Measurements from ENCODE around the gene GALNTL6. TPM values are rescaled to one million over a fixed set of nuclear protein-coding genes. Genes with fewer than 3 reads are reported as not detected.

Gene GALNTL6
- total RNA-seq, 2 experiments from 2014 or later: not detected

DNA sequence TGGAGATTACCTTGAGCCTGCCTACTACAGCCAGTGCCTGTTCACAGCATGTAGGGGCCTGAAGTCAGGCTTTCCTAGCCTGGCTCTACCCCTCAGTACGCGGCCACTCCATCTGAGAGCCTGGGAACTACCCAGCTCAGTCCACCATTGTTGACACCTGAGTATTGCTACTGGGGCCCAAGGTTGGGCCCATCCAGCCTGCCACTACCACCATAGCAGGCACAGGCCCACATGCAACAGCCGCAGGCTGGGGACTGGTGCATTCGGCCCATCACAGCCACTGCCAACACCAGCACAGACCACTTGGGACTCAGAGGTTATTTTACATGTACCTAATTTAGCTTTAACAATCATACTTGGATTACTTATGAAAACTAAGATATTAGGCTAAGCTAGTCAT is 314.0 kb downstream of the GALNTL6 start:
- ATAC-seq: no peak
- Mint-ChIP-seq H3K4me3 (no peak overlapping the region), H3K36me3 (no peaks in the 10 kb centered on the region), H3K27me3 (no peaks in the 10 kb centered on the region), H3K9me3 (ENCODE audit: low read depth) (peaks cover 4% of the 10 kb centered on the region), H3K27ac (no peak overlapping the region), H3K4me1 (no peaks in the 10 kb centered on the region)
- DNase-seq: no peak
- CTCF ChIA-PET: no interaction called here

DNA sequence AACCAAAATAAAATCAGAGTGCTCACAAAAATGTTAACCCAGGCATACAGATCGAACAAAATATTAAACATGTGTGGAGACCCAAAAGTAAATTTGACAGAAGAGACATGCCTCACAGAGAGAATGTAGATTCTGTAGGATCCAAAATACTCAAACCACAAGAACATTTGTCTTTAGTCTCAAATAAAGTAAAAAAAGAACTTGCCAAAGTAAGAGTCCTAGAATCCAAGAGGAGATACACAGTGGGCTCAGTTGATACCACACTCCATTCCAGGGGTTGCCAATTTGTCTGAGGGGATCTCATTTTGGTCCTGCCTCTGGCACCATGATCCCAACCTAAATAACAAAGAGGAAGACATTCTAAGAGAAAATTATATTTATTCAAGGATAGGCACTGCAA is 316.4 kb downstream of the GALNTL6 start:
- H3K36me3 Mint-ChIP-seq: no peaks in the 10 kb centered on the region
- DNase-seq (no peak), ATAC-seq (no peak)
- CTCF ChIA-PET: no interaction called here
- H3K9me3 Mint-ChIP-seq (ENCODE audit: low read depth): peaks cover 4% of the 10 kb centered on the region
- no peaks in the 10 kb centered on the region for H3K4me1 Mint-ChIP-seq
- no peak overlapping the region for H3K4me3 Mint-ChIP-seq
- H3K27me3 Mint-ChIP-seq: no peaks in the 10 kb centered on the region
- H3K27ac Mint-ChIP-seq: no peak overlapping the region

DNA sequence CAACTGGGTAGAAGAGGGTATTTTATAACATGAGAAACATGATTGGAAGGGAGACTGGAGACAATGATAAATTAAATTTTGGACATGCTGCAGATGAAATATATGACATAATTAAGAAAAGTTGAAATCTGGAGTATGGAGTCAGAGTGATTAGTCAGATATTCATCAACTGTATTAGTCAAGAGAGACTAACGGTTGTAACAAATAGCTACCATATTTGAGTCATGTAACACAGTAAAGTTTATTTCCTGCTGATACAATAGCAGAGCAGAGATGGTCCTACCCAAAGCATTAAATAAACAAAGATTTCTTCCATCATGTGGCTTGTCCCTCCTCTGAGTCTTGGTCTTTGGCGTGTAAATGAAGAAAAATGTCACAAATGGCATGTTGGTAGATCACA is 321.3 kb downstream of the GALNTL6 start:
- Mint-ChIP-seq H3K9me3 (ENCODE audit: low read depth) (peaks cover 4% of the 10 kb centered on the region), H3K27ac (no peak overlapping the region), H3K4me1 (no peaks in the 10 kb centered on the region), H3K4me3 (no peak overlapping the region), H3K27me3 (no peaks in the 10 kb centered on the region), H3K36me3 (no peaks in the 10 kb centered on the region)
- CTCF ChIA-PET: no interaction called here
- DNase-seq (no peak), ATAC-seq (no peak)

DNA sequence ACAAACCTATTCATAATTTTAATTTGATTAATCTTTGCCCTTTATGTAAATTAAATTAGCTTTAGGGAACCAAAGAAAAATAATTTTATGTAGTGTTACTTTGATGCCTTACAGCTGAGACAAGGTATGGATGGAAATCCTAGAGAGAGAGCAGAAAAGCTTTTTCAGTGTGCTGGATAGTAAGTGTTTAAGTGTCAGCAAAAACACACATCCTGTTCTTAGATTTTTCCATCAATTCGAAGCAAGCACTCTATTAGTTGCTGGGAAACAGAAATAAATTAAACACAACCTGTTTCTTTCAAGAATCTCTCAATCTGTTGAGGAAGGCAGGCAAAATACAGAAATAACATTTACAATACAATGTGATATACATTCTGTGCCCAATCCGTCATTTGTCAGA is 327.8 kb downstream of the GALNTL6 start:
- Mint-ChIP-seq H3K27ac (no peak overlapping the region), H3K27me3 (no peaks in the 10 kb centered on the region), H3K9me3 (ENCODE audit: low read depth) (no peaks in the 10 kb centered on the region), H3K4me1 (no peaks in the 10 kb centered on the region), H3K4me3 (no peak overlapping the region), H3K36me3 (no peaks in the 10 kb centered on the region)
- CTCF ChIA-PET: no interaction called here
- DNase-seq: no peak
- ATAC-seq: no peak

DNA sequence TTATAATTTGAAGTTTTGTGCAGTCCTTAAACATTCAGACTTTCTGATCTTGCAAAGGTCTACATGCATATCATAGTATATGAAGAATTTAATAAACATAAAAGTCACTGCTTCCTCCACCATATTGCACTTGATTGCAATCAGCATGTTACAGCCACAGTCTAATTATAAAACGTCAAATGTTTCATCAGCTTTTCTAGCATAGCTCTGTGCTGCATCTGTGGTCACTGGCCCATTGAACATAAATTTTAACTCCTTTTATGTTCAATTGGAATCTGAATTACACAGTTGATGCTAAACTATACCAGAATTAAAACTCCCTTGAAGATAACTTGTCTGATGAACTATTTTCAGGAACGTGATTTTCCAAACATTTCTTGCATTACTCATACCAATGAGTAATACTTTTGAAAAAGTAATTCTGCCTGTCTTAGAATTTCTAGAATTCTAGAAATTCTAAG is 329.1 kb downstream of the GALNTL6 start:
- Mint-ChIP-seq H3K4me1 (no peaks in the 10 kb centered on the region), H3K27me3 (no peaks in the 10 kb centered on the region), H3K36me3 (no peaks in the 10 kb centered on the region), H3K9me3 (ENCODE audit: low read depth) (no peaks in the 10 kb centered on the region), H3K4me3 (no peak overlapping the region), H3K27ac (no peak overlapping the region)
- no peak for DNase-seq
- ATAC-seq: no peak
- CTCF ChIA-PET: no interaction called here

DNA sequence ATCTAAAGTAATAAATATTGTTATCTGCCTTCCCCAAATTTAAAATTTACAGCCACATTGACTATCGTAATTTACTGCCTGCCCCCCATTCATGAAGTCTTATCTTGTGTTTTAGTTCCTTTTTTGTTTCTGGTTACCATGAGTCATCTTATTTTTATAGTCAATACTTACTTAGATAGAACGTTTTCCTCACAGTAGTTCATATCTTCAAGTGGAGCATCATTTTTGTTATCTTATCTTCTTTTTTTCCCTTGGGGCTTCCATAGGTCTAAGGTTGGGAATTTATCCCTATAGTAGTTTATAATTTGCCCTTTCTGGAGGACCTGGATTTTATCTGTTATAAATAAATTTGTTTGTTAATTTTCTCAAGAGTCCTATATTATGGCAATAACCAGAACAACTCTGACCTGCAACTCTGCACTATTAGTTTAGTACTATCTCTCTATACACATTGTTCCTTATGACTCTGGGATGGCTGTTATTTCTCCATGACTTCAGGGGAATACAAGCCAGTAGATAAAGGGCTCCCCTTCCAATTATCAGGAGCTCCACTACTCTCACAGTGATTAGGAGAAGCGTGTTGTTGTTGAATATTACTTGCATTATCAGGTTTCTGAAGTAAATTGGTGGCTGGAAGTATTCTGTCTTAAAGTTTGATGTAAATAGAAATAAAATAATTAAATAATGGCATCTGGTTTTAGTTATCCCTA is 330.6 kb downstream of the GALNTL6 start:
- no peaks in the 10 kb centered on the region for H3K36me3 Mint-ChIP-seq
- no peak for ATAC-seq
- H3K4me1 Mint-ChIP-seq: no peaks in the 10 kb centered on the region
- no peak overlapping the region for H3K4me3 Mint-ChIP-seq
- H3K9me3 Mint-ChIP-seq (ENCODE audit: low read depth): no peaks in the 10 kb centered on the region
- CTCF ChIA-PET: no interaction called here
- DNase-seq: no peak
- H3K27me3 Mint-ChIP-seq: no peaks in the 10 kb centered on the region
- H3K27ac Mint-ChIP-seq: no peak overlapping the region

DNA sequence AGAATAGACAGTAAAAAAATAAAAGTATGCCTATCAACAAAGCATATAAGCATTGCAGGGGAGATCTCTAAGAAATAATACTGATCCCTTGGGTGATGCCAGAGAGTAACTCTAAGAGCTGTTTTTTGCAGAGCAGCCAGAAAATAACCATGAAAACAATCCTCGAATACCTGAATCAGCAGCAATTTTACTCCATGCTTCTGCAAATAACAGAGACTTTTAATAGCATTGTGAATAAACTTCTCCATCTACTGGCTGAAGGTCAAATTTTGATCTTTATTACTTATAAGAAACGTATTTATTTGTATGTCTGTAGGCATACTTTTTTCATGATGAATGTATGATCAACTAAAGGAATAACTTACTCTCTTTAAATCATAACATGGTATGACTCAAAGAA is 334.5 kb downstream of the GALNTL6 start:
- Mint-ChIP-seq H3K27me3 (no peaks in the 10 kb centered on the region), H3K4me1 (no peaks in the 10 kb centered on the region), H3K9me3 (ENCODE audit: low read depth) (no peaks in the 10 kb centered on the region), H3K27ac (no peak overlapping the region), H3K36me3 (no peaks in the 10 kb centered on the region), H3K4me3 (no peak overlapping the region)
- CTCF ChIA-PET: no interaction called here
- DNase-seq (no peak), ATAC-seq (no peak)

- Mint-ChIP-seq H3K9me3 (ENCODE audit: low read depth) (no peaks in the 10 kb centered on the region), H3K27me3 (no peaks in the 10 kb centered on the region), H3K4me3 (no peak overlapping the region), H3K4me1 (no peaks in the 10 kb centered on the region), H3K36me3 (no peaks in the 10 kb centered on the region), H3K27ac (no peak overlapping the region)
- ATAC-seq: no peak
- CTCF ChIA-PET: no interaction called here
- no peak for DNase-seq
Observed at GRCh38 chr4:172149329-172149728, 336.1 kb downstream of the GALNTL6 start.

- Mint-ChIP-seq H3K4me3 (no peak overlapping the region), H3K27me3 (no peaks in the 10 kb centered on the region), H3K36me3 (no peaks in the 10 kb centered on the region), H3K27ac (no peak overlapping the region), H3K4me1 (no peaks in the 10 kb centered on the region), H3K9me3 (ENCODE audit: low read depth) (no peaks in the 10 kb centered on the region)
- CTCF ChIA-PET: interaction anchor here (0.8 kb wide), 1 partner anchor 12 kb away, joined by 4 read pairs; no protein-coding TSS in a partner anchor
- no peak for ATAC-seq
- no peak for DNase-seq
Observed at GRCh38 chr4:172152284-172152683, 339.1 kb downstream of the GALNTL6 start.

DNA sequence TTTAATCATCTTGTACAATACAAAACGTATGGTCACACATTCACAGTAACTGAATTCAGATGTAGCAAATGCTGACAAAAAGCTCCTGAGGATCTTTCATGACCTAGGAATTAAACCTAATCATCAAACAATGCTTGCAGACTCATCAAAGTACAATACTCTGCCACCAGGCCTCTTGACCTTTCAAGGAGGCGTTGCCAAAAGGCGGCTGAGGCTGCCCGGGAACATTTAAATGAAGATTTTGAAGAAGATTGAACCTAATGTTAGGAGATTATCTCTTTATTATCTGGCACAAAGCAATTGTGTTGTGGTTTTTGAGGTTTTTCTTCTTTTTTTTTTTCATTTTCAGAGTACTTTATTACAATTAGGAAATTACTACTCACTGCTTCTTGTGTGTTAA is 340.5 kb downstream of the GALNTL6 start:
- Mint-ChIP-seq H3K9me3 (ENCODE audit: low read depth) (no peaks in the 10 kb centered on the region), H3K4me3 (no peak overlapping the region), H3K27me3 (no peaks in the 10 kb centered on the region), H3K4me1 (no peaks in the 10 kb centered on the region), H3K36me3 (no peaks in the 10 kb centered on the region), H3K27ac (no peak overlapping the region)
- ATAC-seq (no peak), DNase-seq (no peak)
- CTCF ChIA-PET: no interaction called here

GRCh38 chr4:172155838-172156345 is 342.7 kb downstream of the GALNTL6 start:
- H3K4me3 Mint-ChIP-seq: no peak overlapping the region
- no peaks in the 10 kb centered on the region for H3K36me3 Mint-ChIP-seq
- peaks cover 3% of the 10 kb centered on the region for H3K9me3 Mint-ChIP-seq (ENCODE audit: low read depth)
- ATAC-seq (no peak), DNase-seq (no peak)
- H3K27ac Mint-ChIP-seq: no peak overlapping the region
- no peaks in the 10 kb centered on the region for H3K27me3 Mint-ChIP-seq
- CTCF ChIA-PET: no interaction called here
- no peaks in the 10 kb centered on the region for H3K4me1 Mint-ChIP-seq

DNA sequence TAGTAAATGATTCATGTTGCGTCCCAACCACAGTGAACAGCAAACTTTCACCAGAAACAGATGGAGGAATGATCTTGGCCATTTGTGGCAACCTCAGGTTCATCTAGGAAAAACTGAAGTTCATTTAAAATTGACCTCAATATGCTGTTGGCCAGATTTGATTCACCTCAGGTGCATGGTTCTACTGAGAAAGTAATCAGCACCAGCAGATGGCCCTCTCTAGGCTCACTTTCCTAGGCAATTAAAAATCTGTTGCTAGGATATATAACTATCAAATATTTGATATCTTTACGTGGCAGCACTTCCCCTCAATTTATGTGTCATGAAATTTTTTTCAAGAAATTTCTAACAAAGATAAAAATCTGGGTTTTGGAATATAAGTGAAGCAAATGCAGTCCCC is 344.7 kb downstream of the GALNTL6 start:
- peaks cover 3% of the 10 kb centered on the region for H3K9me3 Mint-ChIP-seq (ENCODE audit: low read depth)
- no peak for ATAC-seq
- no peaks in the 10 kb centered on the region for H3K27me3 Mint-ChIP-seq
- H3K27ac Mint-ChIP-seq: no peak overlapping the region
- CTCF ChIA-PET: no interaction called here
- no peak overlapping the region for H3K4me3 Mint-ChIP-seq
- H3K36me3 Mint-ChIP-seq: no peaks in the 10 kb centered on the region
- H3K4me1 Mint-ChIP-seq: no peaks in the 10 kb centered on the region
- DNase-seq: no peak

- Mint-ChIP-seq H3K27ac (no peak overlapping the region), H3K4me1 (no peaks in the 10 kb centered on the region), H3K4me3 (no peak overlapping the region), H3K36me3 (no peaks in the 10 kb centered on the region), H3K27me3 (no peaks in the 10 kb centered on the region), H3K9me3 (ENCODE audit: low read depth) (peaks cover 5% of the 10 kb centered on the region)
- ATAC-seq (no peak), DNase-seq (no peak)
- CTCF ChIA-PET: no interaction called here
Observed at GRCh38 chr4:172163215-172163614, 350.0 kb downstream of the GALNTL6 start.

DNA sequence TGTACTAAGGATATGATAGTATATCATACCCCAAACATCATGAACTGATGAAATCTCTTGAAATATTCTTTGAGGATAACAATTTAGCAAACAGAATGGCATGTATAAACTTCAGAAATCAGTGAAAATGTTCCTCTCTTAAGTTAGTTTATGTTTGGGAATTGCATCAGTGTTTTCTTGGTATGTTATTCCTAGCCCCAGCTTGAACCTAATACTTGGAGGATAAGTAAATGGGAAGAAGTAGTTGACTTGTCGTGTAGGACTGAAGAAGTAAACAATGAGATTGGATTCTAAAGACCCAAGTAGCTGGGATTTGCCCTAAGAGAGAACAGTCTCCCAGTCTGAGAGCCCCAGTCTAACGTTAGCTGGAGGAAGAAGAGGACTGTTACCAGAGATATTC is 355.7 kb downstream of the GALNTL6 start:
- no peaks in the 10 kb centered on the region for H3K4me1 Mint-ChIP-seq
- H3K36me3 Mint-ChIP-seq: no peaks in the 10 kb centered on the region
- H3K9me3 Mint-ChIP-seq (ENCODE audit: low read depth): peaks cover 22% of the 10 kb centered on the region
- ATAC-seq: no peak
- H3K27ac Mint-ChIP-seq: no peak overlapping the region
- no peak for DNase-seq
- H3K27me3 Mint-ChIP-seq: no peaks in the 10 kb centered on the region
- no peak overlapping the region for H3K4me3 Mint-ChIP-seq
- CTCF ChIA-PET: no interaction called here

GRCh38 chr4:172169871-172170270 is 356.7 kb downstream of the GALNTL6 start:
- Mint-ChIP-seq H3K27me3 (no peaks in the 10 kb centered on the region), H3K9me3 (ENCODE audit: low read depth) (peaks cover 22% of the 10 kb centered on the region), H3K27ac (no peak overlapping the region), H3K4me3 (no peak overlapping the region), H3K36me3 (no peaks in the 10 kb centered on the region), H3K4me1 (no peaks in the 10 kb centered on the region)
- CTCF ChIA-PET: no interaction called here
- no peak for DNase-seq
- no peak for ATAC-seq

Measured in activated CD8-positive, alpha-beta memory T cell treated with anti-CD3 and anti-CD28 coated beads, Interleukin-2, amount 10 ng/mL, durations not matched to agents 7 days and 5 days (primary cell).